ENCODE data around the gene CTRL. TPM values are rescaled to one million over a fixed set of nuclear protein-coding genes. Genes with fewer than 3 reads are reported as not detected.

Gene CTRL
- total and polyA plus RNA-seq, 4 donors: 0.09 to 5.0 (median 0.30) TPM

- Histone ChIP-seq H3K36me3 (ENCODE audit: control insufficient read depth in 4 of 4, insufficient read depth in 3 of 4, low read depth in 1 of 4, low read length in 3 of 4) (peaks cover 3 to 27% (median 7%) of the 10 kb centered on the region in 4 donors), H3K4me1 (ENCODE audit: control insufficient read depth in 4 of 4, insufficient read depth in 4 of 4, low read length in 3 of 4) (peaks cover 0 to 3% (median 0%) of the 10 kb centered on the region in 4 donors), H3K9ac (ENCODE audit: low read depth in 1 of 2, low read length in 2 of 2) (no peak overlapping the region), H3K27me3 (ENCODE audit: control insufficient read depth in 4 of 4, insufficient read depth in 4 of 4, low read length in 3 of 4) (no peaks in the 10 kb centered on the region), H3K4me3 (ENCODE audit: low read depth in 1 of 3, low read length in 3 of 3) (no peak overlapping the region), H3K9me3 (ENCODE audit: control insufficient read depth in 4 of 4, low read length in 3 of 4) (no peaks in the 10 kb centered on the region), H3K27ac (ENCODE audit: low read depth in 1 of 2, low read length in 2 of 2) (no peak overlapping the region)
- 95% methylated on average over 10 of the region's 10 CpGs for WGBS
- DNase-seq (ENCODE audit: low spot score): no peak
- no peak for TF ChIP-seq GABPA (IDR thresholded peaks at IDR 0.05 in 1 of 2, conservative IDR thresholded peaks at IDR 0.05 in 1 of 2)
- TF ChIP-seq EGR1 (IDR thresholded peaks at IDR 0.05; ENCODE audit: low read depth in 2 of 2): no peak
- TF ChIP-seq CTCF (IDR thresholded peaks at IDR 0.05; ENCODE audit: low read depth, low read length, missing input control): no peak
- no peak for TF ChIP-seq ATF3 (IDR thresholded peaks at IDR 0.05)
- TF ChIP-seq HNF4A (conservative IDR thresholded peaks at IDR 0.05): no peak
- no peak for TF ChIP-seq MAX (IDR thresholded peaks at IDR 0.05)
- TF ChIP-seq YY1 (IDR thresholded peaks at IDR 0.05): no peak
- TF ChIP-seq SP1 (IDR thresholded peaks at IDR 0.05): no peak
- TF ChIP-seq HNF4G (IDR thresholded peaks at IDR 0.05): no peak
- TF ChIP-seq FOXA2 (IDR thresholded peaks at IDR 0.05): no peak
- TF ChIP-seq ZBTB33 (IDR thresholded peaks at IDR 0.05): no peak
- no peak for TF ChIP-seq TAF1 (conservative IDR thresholded peaks at IDR 0.05)
- TF ChIP-seq RAD21 (IDR thresholded peaks at IDR 0.05): no peak
- TF ChIP-seq NR2F2 (IDR thresholded peaks at IDR 0.05): no peak
Observed at GRCh38 chr16:67924140-67924906, 7.3 kb downstream of the CTRL start.

GRCh38 chr16:67923414-67924116 lies 8.1 kb downstream of the CTRL start:
- Histone ChIP-seq H3K27ac (ENCODE audit: low read depth in 1 of 2, low read length in 2 of 2) (no peak overlapping the region), H3K36me3 (ENCODE audit: control insufficient read depth in 4 of 4, insufficient read depth in 3 of 4, low read depth in 1 of 4, low read length in 3 of 4) (peaks cover 0 to 26% (median 9%) of the 10 kb centered on the region in 4 donors)
- TF ChIP-seq ATF3 (IDR thresholded peaks at IDR 0.05): no peak
- no peak for TF ChIP-seq YY1 (IDR thresholded peaks at IDR 0.05)

More at GRCh38 chr16:67923414-67924116, 8.1 kb downstream of the CTRL start:
- 81% methylated on average over 10 of the region's 10 CpGs for WGBS
- Histone ChIP-seq H3K4me1 (ENCODE audit: control insufficient read depth in 4 of 4, insufficient read depth in 4 of 4, low read length in 3 of 4) (peaks cover 0 to 3% (median 0%) of the 10 kb centered on the region in 4 donors), H3K9ac (ENCODE audit: low read depth in 1 of 2, low read length in 2 of 2) (no peak overlapping the region), H3K9me3 (ENCODE audit: control insufficient read depth in 4 of 4, low read length in 3 of 4) (no peaks in the 10 kb centered on the region), H3K27me3 (ENCODE audit: control insufficient read depth in 4 of 4, insufficient read depth in 4 of 4, low read length in 3 of 4) (no peaks in the 10 kb centered on the region), H3K4me3 (ENCODE audit: low read depth in 1 of 3, low read length in 3 of 3) (no peak overlapping the region)
- no peak for DNase-seq (ENCODE audit: low spot score)
